Stimulated activated CD8-positive, alpha-beta memory T cell treated with anti-CD3 and anti-CD28 coated beads, Interleukin-2, amount 100 ng/mL, for 48 hours (primary cell): ENCODE data around the gene OLFM2.

ENCODE experiments used
- DNase-seq, 2 donors: peaks; one replicate each; pipeline ENCODE4 v3.0.0-alpha.2; 2020; ENCODE audit warnings: low read depth in 2 of 2

Gene OLFM2

GRCh38 chr19:9909251-9909650 is 27.1 kb downstream of the OLFM2 start:
- no peak for DNase-seq

GRCh38 chr19:9906475-9907087 is 29.7 kb downstream of the OLFM2 start:
- DNase-seq = no peak

DNA sequence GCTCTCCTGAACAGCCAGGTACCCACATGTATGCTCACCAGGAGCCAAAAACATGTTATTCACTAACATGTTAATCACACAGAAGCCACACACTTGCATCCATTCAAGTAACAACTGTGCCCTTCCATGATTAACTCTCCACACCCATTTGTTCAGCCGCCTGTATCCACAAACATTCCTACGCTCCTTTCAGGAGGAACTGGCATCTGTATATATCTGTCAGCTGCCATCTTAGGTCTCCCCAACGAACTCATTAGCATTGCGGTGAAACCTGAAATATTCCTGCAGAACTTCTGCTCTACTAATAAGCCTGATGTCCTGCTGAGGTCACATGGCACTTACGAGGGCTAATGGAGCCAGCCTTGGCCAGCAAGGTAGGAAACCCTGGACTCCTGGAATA is 33.0 kb downstream of the OLFM2 start:
- DNase-seq = no peak

DNA sequence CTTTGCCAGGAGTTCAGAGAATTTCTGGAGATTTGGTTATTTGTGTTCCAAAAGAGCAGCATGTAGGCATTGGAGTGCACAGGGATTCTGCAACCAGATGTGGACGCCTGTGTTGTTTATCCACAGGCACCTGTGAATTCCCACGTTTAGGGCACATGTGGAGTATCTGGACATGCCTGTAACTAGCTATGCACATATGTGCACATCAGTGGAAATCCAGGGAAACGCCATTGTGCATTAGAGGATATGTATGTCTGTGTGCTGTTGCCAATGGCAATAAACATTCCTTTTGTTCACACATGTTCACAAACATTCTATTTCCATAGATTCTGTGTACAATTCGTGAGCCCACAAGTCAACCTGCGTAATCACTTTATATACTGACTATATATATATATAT is 34.7 kb downstream of the OLFM2 start:
- DNase-seq = no peak

DNA sequence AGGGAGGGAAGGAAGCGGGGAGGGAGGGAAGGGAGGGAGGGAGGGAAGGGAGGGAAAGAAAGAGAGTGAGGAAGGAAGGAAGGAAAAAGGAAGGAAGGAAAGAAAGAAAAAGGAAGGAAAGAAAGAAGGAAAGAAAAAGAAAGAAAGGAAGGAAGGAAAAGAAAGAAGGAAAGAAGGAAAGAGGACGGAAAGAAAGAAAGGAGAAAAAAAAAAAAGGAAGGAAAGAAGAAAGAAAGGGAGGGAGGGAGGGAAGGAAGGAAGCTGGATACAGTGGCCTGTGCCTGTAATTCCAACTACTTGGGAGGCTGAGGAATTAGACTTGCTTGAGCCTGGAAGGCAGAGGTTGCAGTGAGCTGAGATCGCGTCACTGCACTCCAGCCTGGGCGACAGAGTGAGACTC is 35.3 kb downstream of the OLFM2 start:
- DNase-seq = no peak

DNA sequence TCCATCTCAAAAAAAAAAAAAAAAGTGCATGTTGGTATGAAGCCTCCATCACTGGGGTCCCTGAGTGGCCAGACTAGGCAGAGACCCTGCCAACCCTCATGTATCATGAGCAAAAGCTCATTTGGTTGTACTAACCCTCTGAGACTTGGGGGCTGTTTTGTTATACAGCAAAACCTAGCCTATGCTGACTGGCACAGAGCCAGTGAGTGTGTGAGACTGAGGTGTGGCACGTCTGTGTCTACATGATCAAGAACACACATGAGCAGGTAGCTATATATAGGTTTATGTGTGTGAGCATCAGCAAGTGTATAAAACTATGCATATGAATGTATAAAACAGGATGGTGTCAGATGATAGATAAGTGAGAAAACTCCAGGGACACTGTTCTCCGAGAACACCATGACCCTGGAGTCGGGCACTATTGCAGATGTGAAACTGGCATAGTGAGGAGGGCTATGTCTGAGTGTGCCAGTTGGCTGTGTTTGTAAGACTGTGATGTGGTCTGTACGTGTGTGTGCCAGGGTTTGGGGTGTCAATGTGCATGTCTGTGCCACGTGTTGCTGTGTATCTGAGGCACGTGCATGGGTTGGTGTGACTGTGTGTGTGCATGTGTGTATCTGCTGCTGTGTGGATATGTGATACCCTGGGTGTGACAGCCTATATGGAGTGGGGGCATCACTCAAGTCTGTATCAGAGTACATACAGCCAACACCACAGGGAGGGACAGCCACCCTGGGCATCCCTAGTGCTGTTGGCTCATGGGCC is 44.5 kb downstream of the OLFM2 start:
- DNase-seq = no peak

DNA sequence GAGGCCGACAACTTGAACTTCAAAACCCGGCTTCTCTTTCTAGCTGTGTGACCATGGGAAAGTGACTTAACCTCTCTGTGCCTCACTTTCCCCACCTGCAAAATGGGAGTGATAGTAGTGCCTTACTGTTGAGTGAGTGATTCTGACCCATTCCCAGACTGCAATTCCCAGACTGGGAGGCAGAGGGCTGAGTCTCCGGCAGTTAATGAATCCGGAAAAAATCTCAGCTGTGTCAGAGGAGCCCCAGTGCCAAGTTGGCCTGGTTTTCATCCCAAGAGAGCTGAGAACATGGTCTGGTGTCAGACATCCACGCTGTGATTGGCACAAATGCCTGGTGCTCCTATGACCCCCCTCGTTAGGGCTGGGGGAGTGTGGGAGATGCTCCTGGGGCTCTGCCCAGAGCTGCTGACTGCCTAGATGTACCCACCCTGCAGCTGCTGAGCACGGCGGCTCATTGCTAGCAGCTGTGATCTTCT is 51.2 kb downstream of the OLFM2 start:
- no peak for DNase-seq

GRCh38 chr19:9883764-9884163 is 52.6 kb downstream of the OLFM2 start:
- no peak for DNase-seq

DNA sequence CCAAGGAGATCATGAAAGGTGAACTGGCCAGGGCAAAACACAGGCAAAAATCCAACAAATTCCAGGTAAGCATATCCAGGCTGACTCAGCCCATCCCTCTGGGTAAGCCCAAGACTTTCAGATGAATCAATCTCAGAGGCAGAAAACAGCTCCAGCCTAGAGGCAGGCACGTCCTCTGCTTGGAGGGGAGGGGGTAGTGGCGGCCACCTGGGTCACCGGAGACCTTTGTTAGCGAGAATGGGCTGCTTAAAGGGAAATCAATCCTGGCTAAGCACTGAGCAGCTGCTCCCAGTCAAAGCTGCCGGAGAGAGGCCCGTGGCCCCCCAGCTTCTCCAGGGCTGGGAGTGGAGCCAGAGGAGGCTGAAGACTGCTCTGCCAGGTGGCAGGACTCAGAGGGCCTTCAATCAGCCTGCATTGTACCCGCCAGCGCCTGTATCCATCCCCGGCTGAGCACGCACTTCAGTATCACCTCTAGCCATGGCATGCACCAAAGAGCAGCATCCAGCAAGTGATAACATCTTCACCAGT is 53.0 kb downstream of the OLFM2 start:
- DNase-seq = no peak

DNA sequence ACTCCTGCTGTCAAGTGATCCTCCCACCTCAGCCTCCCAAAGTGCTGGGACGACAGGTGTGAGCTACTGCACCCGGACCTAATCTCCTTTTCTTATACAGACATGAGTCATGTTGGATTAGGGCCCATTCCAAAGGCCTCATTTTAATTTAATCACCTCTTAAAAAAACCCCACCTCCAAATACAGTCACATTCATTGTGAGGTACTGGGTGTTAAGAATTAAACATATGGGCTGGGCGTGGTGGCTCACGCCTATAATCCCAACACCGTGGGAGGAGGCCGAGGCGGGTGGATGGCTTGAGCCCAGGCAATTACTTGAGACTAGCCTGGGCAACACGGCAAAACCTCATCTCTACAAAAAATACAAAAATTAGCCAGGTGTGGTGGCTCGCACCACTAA is 54.6 kb downstream of the OLFM2 start:
- DNase-seq = no peak

DNA sequence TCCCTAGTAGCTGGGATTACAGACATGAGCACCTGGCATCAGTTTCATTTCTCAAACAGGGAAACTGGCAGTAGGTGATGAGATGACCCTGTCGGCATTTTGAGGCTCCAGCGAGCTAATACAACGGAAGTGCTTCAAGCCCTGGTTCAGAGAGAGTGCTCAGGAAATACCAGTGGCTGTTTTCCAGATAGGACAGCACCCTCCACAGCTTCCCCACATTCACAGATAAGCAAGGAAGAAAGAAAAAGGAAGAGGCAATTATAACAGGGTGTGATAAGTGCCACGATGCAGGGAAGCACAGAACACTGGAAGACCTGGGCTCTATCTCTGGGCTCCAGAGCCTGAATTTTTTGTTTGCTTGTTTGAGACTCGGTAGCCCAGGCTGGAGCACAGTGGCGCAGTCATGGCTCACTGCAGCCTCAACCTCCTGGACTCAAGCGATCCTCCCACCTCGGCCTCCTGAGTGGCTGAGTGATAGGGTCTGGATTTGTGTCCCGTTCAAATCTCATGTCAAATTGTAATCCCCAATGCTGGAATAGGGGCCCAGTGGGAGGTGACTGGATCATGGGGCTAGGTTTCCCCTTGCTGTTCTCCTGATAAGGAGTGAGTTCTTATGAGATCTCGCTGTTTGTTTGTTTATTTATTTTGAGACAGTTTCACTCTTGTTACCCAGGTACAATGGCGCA is 57.7 kb downstream of the OLFM2 start:
- DNase-seq = no peak

DNA sequence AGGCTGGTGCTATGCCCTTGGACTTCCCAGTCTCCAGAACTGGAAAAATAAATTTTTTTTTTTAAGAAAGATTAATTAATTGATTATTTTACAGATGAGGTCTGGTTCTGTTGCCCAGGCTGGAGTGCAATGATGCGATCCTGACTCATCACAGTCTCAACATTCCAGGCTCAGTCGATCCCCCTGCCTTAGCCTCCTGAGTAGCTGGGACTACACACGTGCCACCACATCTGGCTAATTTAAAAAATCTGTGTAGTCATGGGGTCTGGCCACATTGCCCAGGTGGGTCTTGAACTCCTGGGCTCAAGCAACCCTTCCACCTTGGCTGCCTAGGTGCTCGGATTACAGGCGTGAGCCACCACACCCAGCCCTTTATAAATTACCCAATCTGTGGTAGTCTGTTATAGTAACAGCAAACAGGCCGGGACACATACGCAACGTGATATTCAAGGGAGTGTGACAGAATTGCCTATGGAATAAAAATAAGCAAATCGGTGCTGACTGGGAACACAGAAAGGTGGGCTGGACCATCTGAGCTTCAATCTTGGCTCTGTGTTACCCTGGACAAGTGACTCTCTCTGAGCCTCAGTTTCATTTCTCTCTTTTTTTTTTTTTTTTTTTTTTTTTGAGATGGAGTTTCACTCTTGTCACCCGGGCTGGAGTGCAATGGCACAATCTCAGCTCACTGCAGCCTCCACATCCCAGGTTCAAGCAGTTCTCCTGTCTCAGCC is 58.4 kb downstream of the OLFM2 start:
- no peak for DNase-seq

GRCh38 chr19:9875796-9876195 is 60.5 kb downstream of the OLFM2 start:
- DNase-seq = no peak

DNA sequence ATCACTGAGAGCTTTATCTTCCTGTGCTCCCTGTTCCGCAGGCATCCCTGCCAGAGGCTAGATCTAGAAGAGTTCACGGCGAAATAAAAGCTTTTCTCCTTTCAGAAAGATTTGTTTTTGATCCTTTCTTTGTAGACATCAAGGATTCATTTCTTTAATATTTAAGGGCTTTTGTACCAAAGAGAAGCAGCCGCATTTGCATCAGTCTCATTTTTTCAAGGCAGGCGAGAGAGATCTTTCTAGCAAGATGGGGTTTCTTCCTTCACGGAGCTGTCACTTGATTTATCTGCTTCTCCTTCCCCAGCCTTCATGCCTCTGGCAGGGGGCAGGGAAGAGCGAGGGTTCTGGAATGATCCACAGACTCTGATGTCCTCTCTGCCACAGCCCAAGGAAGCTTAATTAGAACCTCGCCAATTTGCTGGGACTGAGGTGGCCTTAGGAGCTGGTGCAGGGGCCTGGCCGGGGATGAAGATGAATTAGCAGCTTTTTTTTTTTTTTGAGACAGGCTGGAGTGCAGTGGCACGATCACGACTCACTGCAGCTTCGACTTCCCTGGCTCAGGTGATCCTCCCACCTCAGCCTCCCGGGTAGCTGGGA is 61.2 kb downstream of the OLFM2 start:
- DNase-seq = no peak

DNA sequence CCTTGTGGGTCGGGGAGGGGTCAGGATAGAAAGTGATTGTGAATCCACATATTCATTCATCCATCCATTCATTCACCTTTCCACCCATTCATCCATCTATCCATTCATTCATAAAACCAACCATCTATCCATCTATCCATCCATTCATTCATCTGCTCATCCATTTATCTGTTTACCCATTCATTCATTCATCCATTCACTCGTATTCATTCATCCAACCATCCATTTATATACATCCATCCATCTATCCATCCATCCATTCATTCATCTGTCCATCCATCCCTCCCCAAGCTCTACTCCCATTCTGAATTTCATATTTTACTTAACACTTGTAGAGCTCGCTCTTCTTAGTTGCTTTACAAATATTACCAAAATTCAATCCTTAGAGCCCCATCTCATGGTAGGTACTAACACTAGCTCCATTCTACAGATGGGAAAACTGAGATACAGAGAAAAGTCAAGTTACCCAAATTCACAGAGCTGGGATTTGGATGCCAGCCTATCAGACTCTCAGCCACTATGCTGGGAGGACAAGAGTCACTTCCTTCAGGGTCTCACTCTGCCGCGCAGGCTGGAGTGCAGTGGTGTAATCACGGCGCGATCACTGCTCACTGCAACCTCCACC is 63.6 kb downstream of the OLFM2 start:
- DNase-seq = no peak

- no peak for DNase-seq
Observed at GRCh38 chr19:9871626-9872338, 64.5 kb downstream of the OLFM2 start.

DNA sequence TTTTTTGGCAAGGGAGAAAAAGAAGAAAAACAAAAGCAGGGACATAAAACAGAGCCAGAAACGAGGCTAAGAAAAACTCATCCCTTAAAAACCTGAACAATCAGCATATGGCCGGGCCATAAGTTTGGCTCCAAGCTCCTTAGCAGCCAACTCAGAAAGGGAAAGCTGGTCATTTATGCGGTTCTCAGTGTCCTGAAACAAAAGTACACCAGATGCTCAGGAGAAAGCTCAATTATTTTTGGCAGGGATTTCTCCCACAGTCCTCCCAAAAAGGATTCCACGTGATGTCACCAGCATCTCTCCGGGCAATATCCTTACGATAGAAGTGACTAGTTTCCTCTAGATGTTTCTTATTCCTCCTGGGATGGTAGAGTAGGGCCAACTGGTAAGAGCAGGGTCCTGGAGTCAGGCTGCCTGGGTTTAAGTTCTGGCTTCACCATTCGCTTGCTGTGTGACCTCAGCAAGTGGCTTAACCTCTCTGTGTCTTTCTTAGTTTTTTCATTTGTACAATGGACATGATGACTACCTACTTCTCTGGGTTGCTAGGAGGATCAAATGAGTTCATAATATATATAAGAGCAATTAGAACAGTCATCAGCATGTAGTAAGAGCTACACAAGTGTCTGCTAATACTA is 67.2 kb downstream of the OLFM2 start:
- DNase-seq = no peak

- no peak for DNase-seq
Observed at GRCh38 chr19:9865732-9866501, 70.4 kb downstream of the OLFM2 start.

DNA sequence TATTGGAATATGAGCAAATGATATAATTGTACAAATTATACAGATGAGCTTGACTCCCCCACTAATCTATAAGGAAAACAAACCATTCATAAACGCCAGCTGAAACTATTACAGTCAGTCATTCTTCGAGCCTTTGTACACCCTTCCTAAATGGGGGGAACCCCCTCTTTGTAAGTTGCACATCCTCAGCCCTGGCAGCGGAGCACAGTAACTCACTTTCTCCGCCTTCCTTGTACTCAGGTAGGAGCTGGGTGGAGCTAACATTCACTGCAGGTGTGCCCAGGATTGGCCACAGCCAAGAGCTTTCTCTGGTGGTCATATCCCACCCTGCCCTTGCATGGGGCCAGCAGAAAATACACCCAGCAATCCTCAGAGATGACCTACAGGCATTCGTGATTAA is 72.6 kb downstream of the OLFM2 start:
- no peak for DNase-seq
